ENCODE data around the gene DCST2.

The DCST2 gene

GRCh38 chr1:155008015-155008941 lies 25.3 kb downstream of the DCST2 start:
- DNase-seq: peak; percentile 77 to 82

DNA sequence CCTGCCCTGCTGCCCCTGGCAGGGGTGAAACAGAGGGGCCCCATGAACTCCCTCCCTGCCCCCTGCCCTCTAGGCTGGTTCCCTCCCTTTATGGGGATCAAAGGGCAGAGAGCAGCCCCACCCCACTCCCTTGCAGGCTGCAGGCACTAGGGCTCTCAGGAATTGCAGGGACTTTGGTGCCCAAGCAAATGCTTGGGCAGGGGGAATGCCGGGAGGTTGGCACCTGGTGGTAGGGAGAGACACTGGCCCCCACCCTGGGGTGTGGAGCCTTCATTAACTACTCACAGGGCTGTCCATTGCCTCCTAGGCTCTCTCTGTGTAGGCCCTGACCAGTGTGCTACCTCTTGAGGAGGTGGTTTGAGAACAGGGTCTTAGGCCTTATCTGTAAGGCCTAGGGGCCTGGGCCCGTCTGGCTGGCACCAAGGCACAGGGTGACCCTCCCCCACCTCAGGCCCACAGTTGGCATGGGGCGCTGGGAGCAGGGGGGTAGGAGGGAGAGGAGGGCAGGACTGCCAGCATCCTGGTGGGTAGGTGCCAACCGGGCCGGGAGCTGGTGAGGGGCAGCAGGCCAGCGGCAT lies 26.2 kb downstream of the DCST2 start:
- DNase-seq: no peak

DNA sequence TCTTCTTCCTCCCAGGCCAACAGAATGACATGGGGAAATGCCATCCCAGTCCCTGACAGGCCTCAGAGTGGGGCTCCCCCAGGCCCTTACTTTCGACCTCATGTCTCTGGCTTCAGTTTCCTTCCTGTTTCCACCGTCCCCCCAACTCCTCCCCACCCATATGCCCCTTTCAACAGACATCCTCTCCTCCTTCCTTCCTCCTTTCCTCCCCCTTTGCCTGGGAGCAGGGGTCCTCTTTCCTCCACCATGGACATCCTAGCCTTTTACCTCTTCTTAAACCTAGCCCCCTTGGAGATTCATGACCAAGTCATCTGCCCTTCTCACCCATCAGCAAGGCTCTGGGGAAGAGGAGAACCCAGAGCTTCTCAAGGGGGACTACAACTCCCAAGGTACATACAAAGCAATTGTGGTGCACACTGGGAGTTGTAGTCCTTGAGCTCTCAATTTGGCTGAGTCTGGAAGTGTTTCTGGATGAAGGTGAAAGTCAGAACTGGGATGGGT lies 26.9 kb downstream of the DCST2 start:
- peak; percentile 59 to 62 for DNase-seq

DNA sequence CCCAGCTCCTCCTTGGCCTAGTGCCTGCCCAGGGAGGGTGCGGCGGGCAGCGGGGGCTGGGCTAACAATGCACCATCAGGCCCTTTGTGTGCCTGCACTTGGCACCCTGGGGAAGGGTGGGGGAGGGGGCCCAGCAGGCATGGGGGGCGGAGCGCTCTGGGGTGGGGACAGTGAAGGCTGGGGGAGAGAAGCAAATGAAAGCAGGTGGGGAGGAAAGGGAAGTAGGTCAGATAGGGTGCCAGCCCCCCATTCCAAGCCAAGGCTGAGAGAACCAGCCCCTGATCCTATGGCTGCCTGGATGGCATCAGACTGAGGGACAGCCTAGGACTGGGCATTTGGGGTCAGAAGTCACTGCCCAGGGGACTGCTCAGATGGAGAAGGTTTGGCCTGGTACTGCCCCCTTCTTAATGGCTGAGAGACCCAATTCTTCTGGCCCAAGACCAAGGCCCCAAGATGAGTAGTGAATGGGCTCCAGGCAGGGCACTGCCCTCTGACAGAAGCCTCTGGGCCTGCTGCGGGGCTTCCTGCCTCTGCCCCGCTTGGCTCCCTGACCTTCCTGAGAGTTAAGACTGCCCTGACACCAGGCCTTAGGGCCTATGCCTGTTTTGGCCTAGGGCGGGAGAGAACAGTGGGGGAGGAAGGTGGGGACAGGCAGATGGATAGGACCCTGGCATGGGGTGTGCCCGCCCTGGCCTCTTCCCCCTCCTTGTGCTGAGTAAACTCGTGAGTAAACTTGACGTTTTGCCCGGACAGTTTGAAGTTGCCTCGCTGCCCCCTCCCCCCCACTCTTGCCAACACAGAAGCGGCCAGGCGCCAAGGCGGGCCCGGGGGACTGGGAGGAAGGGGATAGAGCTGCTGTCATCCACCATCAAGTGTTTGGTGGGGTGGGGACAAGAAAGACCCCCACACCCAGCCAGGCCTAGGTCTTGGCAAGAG lies 28.2 kb downstream of the DCST2 start:
- peak in 1 of 2 experiments; percentile 35 for DNase-seq

DNA sequence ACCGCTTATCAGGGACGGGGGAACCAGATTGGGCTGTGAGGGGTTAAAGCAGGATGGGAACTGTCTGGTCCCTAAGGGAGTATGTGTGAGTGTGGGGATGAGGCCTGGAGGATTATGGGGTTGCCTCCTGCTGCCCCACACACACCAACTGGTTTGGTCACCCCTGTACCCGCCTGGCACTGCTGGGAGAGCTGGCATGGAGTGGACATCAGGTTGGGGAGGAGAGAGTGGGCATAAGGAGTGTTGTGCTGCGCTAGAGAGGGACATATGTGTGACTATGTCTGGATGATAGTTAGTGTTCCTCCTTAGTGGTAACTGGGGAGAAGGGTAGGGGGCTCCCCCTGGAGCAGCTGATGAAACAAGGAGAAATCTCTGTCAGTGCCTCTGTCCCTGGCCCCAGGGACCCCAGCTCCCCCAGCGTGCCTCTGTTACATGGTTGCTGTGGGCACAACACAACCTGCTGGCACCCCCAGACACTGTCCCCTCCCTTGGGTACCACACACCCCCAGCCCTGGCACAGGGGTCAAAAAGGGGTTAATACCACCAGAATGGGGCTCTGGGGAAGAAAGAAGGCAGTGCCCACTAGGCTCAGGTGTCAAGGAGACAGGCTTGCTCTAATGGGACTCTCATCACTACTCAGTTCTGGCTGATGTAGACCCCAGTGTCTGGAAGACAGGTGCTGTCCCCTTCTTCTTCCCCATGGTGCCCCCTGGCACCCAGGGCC lies 29.1 kb downstream of the DCST2 start:
- peak in 1 of 2 experiments; percentile 34 for DNase-seq

GRCh38 chr1:155003766-155004351 lies 29.7 kb downstream of the DCST2 start:
- peak in 1 of 2 experiments; percentile 46 for DNase-seq

GRCh38 chr1:155003227-155003765 lies 30.3 kb downstream of the DCST2 start:
- DNase-seq: peak; percentile 52 to 56

- peak in 1 of 2 experiments; percentile 48 for DNase-seq
These were observed 30.9 kb downstream of the DCST2 start, which contains the start of gene ZBTB7B for GRCh38 chr1:155002464-155003226. TSS of gene ZBTB7B (plus strand) at chr1:155002802. CDS start at chr1:155014661, 11,859 bp downstream.

DNA sequence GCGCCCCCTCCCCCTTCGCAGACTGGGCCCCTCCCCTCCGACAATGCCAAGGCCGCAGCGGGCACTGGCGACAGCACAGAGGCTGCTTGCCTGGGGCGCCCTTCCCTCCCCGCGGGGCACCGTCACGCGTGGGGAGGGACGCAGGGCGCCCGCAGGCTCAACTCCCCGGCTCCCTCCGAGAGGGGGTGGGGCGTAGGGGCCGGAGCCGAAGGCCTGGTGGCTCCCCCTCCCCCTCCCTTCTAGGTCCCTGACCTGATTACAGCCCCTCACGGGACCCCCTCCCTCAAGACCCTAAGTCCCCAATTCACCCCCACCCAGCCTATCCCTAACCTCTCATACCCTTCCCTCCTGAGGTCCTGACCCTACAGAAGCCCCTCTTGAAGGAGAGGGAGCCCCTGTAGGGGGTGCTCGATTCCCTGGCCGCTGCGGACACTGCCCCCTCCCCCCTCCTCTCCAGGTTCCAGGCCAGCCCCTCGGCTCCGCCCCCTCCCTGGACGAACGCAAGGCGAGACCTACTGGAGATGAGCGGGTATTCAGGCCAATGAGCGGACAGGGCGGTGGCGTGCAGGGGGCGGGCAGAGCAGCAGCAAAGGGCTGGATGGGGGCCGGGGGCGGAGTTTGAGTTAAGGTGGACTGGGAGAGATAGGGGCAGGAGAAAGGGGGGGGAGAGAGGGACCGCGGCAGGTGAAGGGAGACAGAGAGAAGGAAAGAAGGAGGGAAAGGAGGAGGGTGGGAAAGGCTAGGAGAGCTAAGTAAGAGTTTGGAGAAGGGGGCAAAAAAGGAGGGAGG lies 31.7 kb downstream of the DCST2 start:
- DNase-seq: peak; percentile 99

GRCh38 chr1:155001425-155001674 lies 32.2 kb downstream of the DCST2 start:
- DNase-seq: no peak

DNA sequence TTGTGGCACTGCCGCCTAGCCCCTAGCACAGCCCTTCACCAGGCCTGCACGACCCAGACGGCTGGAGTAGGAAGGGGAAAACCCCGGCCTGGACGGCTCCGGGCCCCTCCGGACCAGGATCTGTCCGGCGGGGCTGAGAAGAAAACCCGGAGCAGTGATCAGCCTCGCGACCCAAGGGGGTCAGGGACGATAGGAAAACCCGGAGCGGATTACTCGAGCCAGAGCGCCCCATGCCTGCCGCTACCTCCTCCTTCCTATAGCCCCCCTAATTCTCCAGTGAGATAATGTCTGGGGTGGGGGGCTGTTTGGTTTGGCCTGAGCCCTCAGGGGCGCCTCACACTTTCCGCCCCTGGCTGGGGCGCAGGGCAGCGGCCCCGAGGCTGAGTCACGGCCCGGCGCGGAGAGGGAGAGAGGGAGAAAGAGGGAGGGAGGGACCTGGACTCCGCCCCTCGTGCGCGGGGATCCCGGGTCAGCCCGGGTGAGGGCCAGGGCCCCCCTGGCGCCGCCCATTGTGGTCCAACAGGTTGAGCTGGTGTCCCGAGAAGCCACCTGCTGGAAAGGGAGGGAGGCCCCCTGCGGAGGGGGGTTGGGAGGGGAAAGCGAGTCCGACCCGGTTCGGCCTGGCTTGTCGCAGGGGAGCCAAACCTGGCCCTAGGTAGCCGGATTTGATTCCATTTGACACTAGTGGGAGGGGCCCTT lies 32.7 kb downstream of the DCST2 start:
- peak; percentile 92 to 94 for DNase-seq

DNA sequence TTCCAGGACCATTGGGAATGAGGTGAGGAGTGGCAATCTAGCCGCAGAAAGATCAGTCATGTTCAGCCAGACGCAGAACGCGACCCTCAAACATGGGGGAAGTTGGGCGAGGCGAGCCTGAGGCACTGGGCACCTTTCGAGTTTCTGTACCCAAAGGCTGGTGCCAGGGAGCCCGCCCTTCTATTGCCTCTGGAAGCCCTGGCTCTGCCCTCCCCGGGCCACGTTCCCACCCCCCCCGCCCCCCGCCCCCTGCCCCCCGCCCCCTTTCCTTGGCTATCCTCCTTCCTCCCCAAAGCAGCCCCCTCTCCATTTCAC lies 33.2 kb downstream of the DCST2 start:
- DNase-seq: no peak

- peak; percentile 79 to 83 for DNase-seq
These were observed 33.8 kb downstream of the DCST2 start for GRCh38 chr1:154999571-155000410.

DNA sequence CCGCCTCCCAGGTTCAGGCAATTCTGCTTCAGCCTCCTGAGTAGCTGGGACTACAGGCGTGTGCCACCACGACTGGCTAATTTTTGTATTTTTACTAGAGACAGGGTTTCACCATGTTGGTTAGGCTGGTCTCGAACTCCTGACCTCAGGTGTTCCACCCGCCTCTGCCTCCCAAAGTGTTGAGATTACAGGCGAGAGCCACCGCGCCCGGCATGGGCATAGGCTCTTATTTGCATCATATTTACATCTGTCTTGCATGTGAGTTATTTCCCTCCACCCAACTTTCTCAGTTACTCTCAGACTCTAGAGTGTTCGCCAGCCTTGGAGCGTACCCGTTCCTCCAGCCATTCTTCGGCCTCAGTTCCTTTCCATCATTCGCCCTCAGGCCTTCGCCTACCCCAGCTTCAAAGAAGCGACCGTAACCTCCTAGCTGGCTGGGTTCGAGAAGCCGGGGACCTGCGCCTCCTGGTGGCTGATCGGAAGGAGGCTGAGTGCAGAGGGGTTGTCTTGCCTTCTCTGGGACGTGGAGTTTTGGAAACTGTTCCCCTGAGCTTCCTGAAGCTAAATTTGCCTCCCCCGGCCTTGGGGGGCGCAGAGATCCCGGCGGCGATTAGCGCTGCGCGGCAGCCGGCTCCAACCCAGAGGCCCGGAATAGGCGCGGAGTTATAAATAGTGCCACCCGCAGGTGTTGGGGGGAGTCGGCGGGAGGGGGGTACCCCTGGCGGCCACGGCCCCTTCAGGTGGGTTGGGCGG lies 34.6 kb downstream of the DCST2 start:
- DNase-seq: peak; percentile 88 to 90

- DNase-seq: no peak
These were observed 35.3 kb downstream of the DCST2 start for GRCh38 chr1:154998201-154998780.

DNA sequence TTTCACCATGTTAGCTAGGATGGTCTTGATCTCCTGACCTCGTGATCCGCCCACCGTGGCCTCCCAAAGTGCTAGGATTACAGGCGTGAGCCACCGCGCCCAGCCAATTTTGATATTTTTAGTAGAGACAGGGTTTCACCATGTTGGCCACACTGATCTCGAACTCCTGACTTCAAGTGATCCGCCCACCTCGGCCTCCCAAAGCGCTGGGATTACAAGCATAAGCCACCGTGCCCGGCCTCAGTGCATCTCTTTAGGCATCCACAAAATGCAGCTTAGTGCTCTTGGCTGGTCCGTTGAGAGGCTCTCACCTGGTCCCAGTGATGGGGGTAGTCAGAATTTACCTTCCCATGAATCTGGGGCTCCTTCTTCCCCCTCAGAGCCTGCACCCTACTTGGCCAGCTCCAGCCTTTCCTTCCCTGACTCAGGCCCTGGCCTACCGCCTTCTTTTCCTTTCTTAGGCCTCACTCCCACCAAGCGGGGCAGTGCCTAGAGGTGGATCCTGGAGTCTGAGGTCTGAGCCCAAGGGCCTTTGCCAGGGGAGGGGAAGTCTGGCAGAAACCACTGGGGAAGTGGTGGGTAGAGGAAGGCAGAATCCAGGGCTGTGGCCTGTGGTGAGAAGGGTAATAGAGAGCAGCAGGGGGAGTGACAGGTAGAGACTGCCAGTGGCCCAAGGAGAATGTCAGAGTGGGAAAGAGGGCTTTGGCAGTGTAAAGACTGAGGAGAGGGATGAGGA lies 36.4 kb downstream of the DCST2 start:
- no peak for DNase-seq

Data from activated T-cell treated with anti-CD3 and anti-CD28 coated beads, Interleukin-2, amount 50 U/mL, for 48 hours (primary cell).